Endodermal cell (in vitro differentiated cells): ENCODE measurements around the gene NCAM1. TPM values are rescaled to one million over a fixed set of nuclear protein-coding genes. Genes with fewer than 3 reads are reported as not detected.

Experiments
- DNase-seq: peaks from one replicate; pipeline ENCODE4 v3.0.0-alpha.2; 2017
- H3K27ac ChIP-seq: 2 replicates; pipeline ENCODE4 v1.5.1; 2013; ENCODE audit warnings: mild to moderate bottlenecking, low read depth, low read length, moderate library complexity
- H3K27me3 ChIP-seq: 2 replicates; pipeline ENCODE4 v1.6.1; 2013; ENCODE audit warnings: mild to moderate bottlenecking, low read length, moderate library complexity; ENCODE audit not compliant: insufficient read depth, control insufficient read depth, poor library complexity, severe bottlenecking
- H3K36me3 ChIP-seq: 2 replicates; pipeline ENCODE4 v1.7.0; 2013; ENCODE audit warnings: mild to moderate bottlenecking, low read length, moderate library complexity; ENCODE audit not compliant: control insufficient read depth, insufficient read depth
- H3K4me1 ChIP-seq: one replicate; pipeline ENCODE4 v1.7.0; 2013; ENCODE audit warnings: low read length; ENCODE audit not compliant: control insufficient read depth, insufficient read depth
- H3K4me3 ChIP-seq: 2 replicates; pipeline ENCODE4 v1.5.1; 2013; ENCODE audit warnings: mild to moderate bottlenecking, low read length, moderate library complexity
- H3K9ac ChIP-seq: 2 replicates; pipeline ENCODE4 v1.6.1; 2013; ENCODE audit warnings: mild to moderate bottlenecking, low read length, moderate library complexity; ENCODE audit not compliant: poor library complexity, severe bottlenecking; ENCODE audit errors: extremely low read depth
- H3K9me3 ChIP-seq: 2 replicates; pipeline ENCODE4 v1.6.1; 2013; ENCODE audit warnings: mild to moderate bottlenecking, low read length, moderate library complexity; ENCODE audit not compliant: control insufficient read depth
- H3K27ac Mint-ChIP-seq: 2 replicates; pipeline ENCODE4 v1.8.0; 2020; ENCODE audit warnings: mixed read lengths
- H3K27me3 Mint-ChIP-seq: 2 replicates; pipeline ENCODE4 v1.8.0; 2021; ENCODE audit warnings: mild to moderate bottlenecking, mixed read lengths; ENCODE audit not compliant: insufficient read depth
- H3K36me3 Mint-ChIP-seq: 2 replicates; pipeline ENCODE4 v1.8.0; 2020; ENCODE audit warnings: low read depth, mixed read lengths
- H3K4me1 Mint-ChIP-seq: 2 replicates; pipeline ENCODE4 v1.8.0; 2020; ENCODE audit warnings: mixed read lengths
- H3K4me3 Mint-ChIP-seq: 2 replicates; pipeline ENCODE4 v1.8.0; 2020; ENCODE audit warnings: mild to moderate bottlenecking, moderate library complexity, mixed read lengths
- H3K9me3 Mint-ChIP-seq: 2 replicates; pipeline ENCODE4 v1.8.0; 2020; ENCODE audit warnings: mild to moderate bottlenecking, mixed read lengths
- CTCF ChIP-seq: fragments of 200-600 bp; sonication (generic); conservative IDR thresholded peaks from 2 replicates; pipeline ENCODE4 v1.5.0; 2021; ENCODE audit warnings: antibody characterized with exemption, mild to moderate bottlenecking
- WGBS, 2 experiments: methylation state at CpG; one replicate each; pipeline versions ENCODE4 v1.1.5 to v1.1.7; 2013; ENCODE audit warnings: missing lambda C conversion rate in 2 of 2, mixed read lengths in 1 of 2; ENCODE audit not compliant: insufficient coverage in 1 of 2, insufficient read length in 1 of 2; 5-methylcytosine and 5-hydroxymethylcytosine counted together
- total RNA-seq, 2 donors: library from RNA; stranded (reverse); fragmentation: NEBNext Ultra II Directional in 1 of 2; extraction: Animal tissue kit (Norgen Biotek cat#: 25700) in 1 of 2; gene quantifications; 2 replicates in 1 of 2; 3 replicates in 1 of 2; pipeline ENCODE4 v1.2.1, GENCODE V29; 2021

Gene NCAM1
- total RNA-seq, 2 donors from 2014 or later: 1.6 to 2.9 TPM

GRCh38 chr11:113241636-113242054, 280.4 kb downstream of the NCAM1 start:
- no peaks in the 10 kb centered on the region for H3K36me3 Mint-ChIP-seq
- no peak for DNase-seq
- 92 to 96% methylated on average over 3 to 4 of the region's 4 CpGs for WGBS, 2 experiments
- TF ChIP-seq CTCF: no peak
- no peaks in the 10 kb centered on the region for H3K9me3 Mint-ChIP-seq
- Histone ChIP-seq H3K36me3 (no peaks in the 10 kb centered on the region), H3K4me1 (peaks cover 14% of the 10 kb centered on the region), H3K9ac (no peak overlapping the region), H3K4me3 (no peak overlapping the region), H3K27me3 (peaks cover 11% of the 10 kb centered on the region), H3K9me3 (no peaks in the 10 kb centered on the region), H3K27ac (no peak overlapping the region)
- peaks cover 27% of the 10 kb centered on the region for H3K4me1 Mint-ChIP-seq
- H3K27me3 Mint-ChIP-seq: peaks cover 12% of the 10 kb centered on the region
- H3K4me3 Mint-ChIP-seq: no peak overlapping the region
- no peak overlapping the region for H3K27ac Mint-ChIP-seq

DNA sequence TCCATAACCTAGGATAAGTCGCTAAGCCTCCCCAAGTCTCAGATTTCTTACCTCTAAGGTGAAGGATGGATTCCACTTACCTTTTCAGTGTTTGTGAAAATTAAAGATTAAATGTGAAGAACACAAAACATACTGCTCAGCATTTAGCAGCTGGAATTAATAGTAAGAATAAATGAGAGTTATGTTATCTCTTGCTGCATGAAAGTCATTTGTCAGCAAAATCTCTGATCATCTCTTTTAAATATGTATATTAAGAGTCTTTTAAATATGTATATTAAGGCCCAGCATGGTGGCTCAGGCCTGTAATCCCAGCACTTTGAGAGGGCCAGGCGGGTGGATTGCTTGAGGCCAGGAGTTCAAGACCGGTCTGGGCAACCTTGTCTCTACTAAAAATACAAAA, 280.8 kb downstream of the NCAM1 start:
- Histone ChIP-seq H3K36me3 (no peaks in the 10 kb centered on the region), H3K9me3 (no peaks in the 10 kb centered on the region), H3K9ac (no peak overlapping the region), H3K4me3 (no peak overlapping the region), H3K4me1 (peaks cover 11% of the 10 kb centered on the region), H3K27ac (no peak overlapping the region), H3K27me3 (peaks cover 11% of the 10 kb centered on the region)
- peaks cover 12% of the 10 kb centered on the region for H3K27me3 Mint-ChIP-seq
- DNase-seq: no peak
- H3K4me3 Mint-ChIP-seq: no peak overlapping the region
- WGBS, 2 experiments: 87 to 93% methylated on average over 3 of the region's 3 CpGs
- no peaks in the 10 kb centered on the region for H3K9me3 Mint-ChIP-seq
- TF ChIP-seq CTCF: no peak
- H3K27ac Mint-ChIP-seq: no peak overlapping the region
- peaks cover 31% of the 10 kb centered on the region for H3K4me1 Mint-ChIP-seq
- H3K36me3 Mint-ChIP-seq: no peaks in the 10 kb centered on the region

DNA sequence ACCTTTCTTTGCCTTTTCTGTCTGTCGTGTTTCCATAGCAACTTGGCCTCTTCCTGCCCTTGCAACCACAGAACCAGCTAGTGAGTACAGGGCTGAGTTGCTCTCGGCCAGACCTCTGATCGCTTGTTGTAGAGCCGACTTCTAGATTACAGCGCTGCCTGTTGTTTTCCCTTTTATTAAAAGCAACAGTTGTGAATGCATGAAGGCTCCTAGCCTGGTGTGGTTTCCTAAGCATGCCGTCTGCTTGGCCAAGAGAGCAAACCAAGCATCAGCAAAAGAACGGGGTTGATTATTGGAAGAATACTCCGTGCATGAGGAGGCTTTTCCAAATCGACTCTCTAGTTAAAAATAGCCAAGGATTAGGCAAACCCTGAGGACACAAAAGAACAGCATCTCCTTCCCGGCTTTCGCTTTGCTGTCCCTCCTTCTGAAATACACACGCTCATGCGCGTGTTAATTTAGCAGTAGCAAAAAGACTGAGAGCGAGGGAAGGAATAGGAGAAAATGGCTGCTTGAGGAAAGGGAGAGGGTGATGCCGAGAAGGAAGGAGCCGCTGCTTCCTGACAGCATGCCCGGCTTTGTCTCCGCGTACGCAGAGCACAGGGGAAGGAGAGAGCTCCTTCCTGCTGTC, 281.7 kb downstream of the NCAM1 start:
- Histone ChIP-seq H3K4me3 (no peak overlapping the region), H3K4me1 (peaks cover 11% of the 10 kb centered on the region), H3K9ac (no peak overlapping the region), H3K36me3 (no peaks in the 10 kb centered on the region), H3K27ac (no peak overlapping the region), H3K27me3 (peaks cover 18% of the 10 kb centered on the region), H3K9me3 (no peaks in the 10 kb centered on the region)
- no peak for TF ChIP-seq CTCF
- no peaks in the 10 kb centered on the region for H3K9me3 Mint-ChIP-seq
- H3K27me3 Mint-ChIP-seq: peaks cover 19% of the 10 kb centered on the region
- 66 to 73% methylated on average over 17 to 21 of the region's 21 CpGs for WGBS, 2 experiments
- no peak for DNase-seq
- no peak overlapping the region for H3K4me3 Mint-ChIP-seq
- H3K4me1 Mint-ChIP-seq: peaks cover 39% of the 10 kb centered on the region
- no peak overlapping the region for H3K27ac Mint-ChIP-seq
- H3K36me3 Mint-ChIP-seq: no peaks in the 10 kb centered on the region
